ENCODE results near the gene HECW1.

HECW1 gene

DNA sequence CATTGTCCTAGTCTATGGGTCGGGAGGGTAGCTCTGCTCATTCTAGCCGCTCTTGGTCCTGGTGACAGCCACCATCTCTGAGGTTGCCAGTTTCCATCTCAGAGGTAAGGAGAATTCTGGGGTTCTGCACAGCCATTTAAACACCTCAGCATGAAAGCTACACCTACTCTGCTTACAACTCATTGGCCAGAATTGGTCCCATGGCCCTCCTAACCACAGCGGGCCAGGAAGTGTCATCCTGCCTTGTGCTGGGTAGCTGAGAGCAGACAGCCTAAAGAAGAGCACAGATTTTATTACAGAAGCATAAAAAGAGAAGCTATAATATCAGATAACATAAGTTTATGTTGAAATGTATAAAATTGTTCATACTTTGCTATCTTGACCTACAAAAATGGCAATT lies 152.7 kb downstream of the HECW1 start:
- no peak overlapping the region for H3K4me3 ChIP-seq (ENCODE audit: low read depth, low read length)

DNA sequence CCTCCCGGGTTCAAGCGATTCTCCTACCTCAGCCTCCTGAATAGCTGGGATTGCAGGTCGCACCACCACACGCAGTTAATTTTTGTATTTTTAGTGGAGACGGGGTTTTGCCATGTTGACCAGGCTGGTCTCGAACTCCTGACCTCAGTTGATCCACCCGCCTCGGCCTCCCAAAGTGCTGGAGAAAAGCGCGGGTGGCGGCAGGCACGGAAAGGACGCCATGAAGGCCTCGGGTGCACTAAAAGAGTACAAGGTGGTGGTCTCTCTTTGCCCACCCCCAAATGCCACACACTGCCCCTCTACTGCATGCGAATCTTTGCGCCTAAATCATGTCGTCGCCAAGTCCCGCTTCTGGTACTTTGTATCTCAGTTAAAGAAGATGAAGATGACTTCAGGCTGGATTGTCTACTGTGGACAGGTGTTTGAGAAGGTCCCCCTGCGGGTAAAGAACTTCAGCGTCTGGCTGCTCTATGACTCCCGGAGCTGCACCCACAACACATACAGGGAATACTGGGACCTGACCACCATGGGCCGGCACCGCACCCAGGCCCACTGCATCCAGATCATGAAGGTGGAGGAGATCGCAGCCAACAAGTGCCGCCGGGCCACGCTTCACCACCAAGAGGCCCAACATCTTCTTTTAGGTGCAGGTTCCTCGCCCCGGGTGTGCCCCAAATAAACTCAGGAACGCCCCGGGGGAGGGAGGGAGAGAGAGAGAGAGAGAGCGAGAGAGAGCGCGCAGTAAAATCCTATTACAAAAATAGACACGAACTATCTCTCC lies 161.7 kb downstream of the HECW1 start:
- no peak for DNase-seq (ENCODE audit: low read depth)
- TF ChIP-seq, protein P1, sequence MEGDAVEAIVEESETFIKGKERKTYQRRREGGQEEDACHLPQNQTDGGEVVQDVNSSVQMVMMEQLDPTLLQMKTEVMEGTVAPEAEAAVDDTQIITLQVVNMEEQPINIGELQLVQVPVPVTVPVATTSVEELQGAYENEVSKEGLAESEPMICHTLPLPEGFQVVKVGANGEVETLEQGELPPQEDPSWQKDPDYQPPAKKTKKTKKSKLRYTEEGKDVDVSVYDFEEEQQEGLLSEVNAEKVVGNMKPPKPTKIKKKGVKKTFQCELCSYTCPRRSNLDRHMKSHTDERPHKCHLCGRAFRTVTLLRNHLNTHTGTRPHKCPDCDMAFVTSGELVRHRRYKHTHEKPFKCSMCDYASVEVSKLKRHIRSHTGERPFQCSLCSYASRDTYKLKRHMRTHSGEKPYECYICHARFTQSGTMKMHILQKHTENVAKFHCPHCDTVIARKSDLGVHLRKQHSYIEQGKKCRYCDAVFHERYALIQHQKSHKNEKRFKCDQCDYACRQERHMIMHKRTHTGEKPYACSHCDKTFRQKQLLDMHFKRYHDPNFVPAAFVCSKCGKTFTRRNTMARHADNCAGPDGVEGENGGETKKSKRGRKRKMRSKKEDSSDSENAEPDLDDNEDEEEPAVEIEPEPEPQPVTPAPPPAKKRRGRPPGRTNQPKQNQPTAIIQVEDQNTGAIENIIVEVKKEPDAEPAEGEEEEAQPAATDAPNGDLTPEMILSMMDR (IDR thresholded peaks at IDR 0.05; ENCODE audit: control insufficient read depth, extremely low read depth, insufficient read depth) = no peak
- no peak overlapping the region for H3K4me3 ChIP-seq (ENCODE audit: low read depth, low read length)

More for the DNA sequence above, 152.7 kb downstream of the HECW1 start:
- no peak for DNase-seq (ENCODE audit: low read depth)
- TF ChIP-seq, protein P1 (IDR thresholded peaks at IDR 0.05; ENCODE audit: control insufficient read depth, extremely low read depth, insufficient read depth) = no peak

DNA sequence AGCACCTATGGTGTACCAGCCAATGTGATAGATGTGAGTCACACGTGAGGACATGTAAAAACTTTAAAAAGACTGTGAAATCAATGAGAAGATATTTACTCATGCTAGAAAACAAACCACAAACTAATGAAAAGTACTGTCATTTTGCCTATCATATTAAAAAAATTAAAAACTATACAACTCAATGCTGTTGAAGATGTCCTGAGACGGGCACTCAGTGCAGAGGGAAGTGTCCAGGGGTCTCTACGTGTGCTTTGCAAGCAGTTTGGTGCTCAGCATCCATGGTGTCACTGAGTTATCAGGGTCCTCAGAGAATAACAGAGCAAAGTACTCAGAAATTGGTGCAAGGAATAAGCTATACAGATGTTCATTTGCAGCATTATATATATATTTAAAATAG lies 162.3 kb downstream of the HECW1 start:
- no peak overlapping the region for H3K4me3 ChIP-seq (ENCODE audit: low read depth, low read length)
- TF ChIP-seq, protein P1 (IDR thresholded peaks at IDR 0.05; ENCODE audit: control insufficient read depth, extremely low read depth, insufficient read depth) = no peak
- DNase-seq (ENCODE audit: low read depth) = no peak

DNA sequence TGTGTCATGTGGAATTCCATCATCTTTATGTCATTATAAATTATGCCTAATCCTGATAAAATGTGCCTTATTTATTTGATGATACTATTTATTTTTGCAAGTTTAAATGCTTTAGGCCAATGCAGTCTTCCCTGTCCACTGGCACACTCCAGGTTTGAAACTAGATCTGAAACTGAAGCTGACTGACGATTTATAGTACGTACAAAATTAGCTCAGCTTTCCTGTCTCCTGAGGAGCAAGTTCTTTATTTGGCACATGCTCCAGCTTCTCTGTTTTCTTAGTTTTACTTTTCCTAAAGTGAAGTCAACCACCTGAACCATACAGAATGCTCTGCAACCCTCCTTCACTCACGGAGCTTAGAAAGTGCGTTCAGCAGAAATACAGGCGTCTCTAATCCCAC lies 164.1 kb downstream of the HECW1 start:
- no peak overlapping the region for H3K4me3 ChIP-seq (ENCODE audit: low read depth, low read length)
- no peak for DNase-seq (ENCODE audit: low read depth)
- TF ChIP-seq, protein P1 (IDR thresholded peaks at IDR 0.05; ENCODE audit: control insufficient read depth, extremely low read depth, insufficient read depth) = no peak

DNA sequence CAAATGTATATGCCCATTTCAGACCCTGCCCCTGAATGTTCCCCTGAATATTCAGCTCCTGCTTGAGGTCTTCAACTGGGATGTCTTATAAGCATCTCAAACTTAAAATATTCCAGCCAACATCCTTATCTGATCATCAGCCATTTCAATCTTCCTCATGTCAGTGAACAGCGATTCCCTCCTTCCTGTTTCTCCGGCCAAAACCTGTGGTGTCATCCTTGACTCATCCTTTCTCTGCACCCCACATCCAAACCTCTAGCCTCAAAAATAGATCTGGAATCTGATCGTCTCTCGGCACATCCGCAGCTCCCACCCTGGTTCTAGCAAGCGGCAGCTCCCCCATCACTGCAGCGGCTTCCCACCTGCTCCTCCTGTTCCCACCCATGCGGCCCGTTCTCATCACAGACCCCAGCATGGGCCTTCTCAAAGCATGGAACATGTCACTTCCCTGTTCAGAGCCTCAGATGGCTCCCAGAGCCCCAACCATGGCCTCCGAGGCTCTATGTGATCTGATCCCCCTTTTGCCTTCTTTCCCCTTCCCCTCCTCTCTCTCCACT lies 165.7 kb downstream of the HECW1 start:
- TF ChIP-seq, protein P1 (IDR thresholded peaks at IDR 0.05; ENCODE audit: control insufficient read depth, extremely low read depth, insufficient read depth) = no peak
- DNase-seq (ENCODE audit: low read depth) = no peak
- H3K4me3 ChIP-seq (ENCODE audit: low read depth, low read length) = no peak overlapping the region

DNA sequence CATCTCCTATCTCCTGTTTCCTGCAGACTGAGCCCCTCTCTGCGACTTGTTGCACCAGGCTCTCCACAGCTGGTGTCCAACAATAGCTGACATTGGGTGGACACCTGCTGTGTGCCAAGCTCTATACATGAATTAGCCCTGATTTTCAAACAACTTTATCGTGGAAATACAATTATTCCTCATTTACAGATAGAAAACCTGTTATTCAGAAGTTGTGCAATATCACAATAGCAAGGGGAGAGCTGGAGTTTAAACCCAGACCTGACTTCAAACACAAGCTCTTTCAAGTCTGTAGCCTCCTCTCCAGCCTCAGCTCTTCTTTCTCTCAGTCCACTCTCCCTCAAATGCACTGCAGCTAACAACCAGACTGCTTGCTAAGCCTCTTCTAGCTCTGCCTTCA lies 168.8 kb downstream of the HECW1 start:
- DNase-seq (ENCODE audit: low read depth) = no peak
- H3K4me3 ChIP-seq (ENCODE audit: low read depth, low read length) = no peak overlapping the region
- TF ChIP-seq, protein P1 (IDR thresholded peaks at IDR 0.05; ENCODE audit: control insufficient read depth, extremely low read depth, insufficient read depth) = no peak

Data from LNCaP clone FGC (cell line).